NCI-H1092 (cell line): ENCODE data around the gene TSKS.

Experiments
- DNase-seq: peaks from one replicate; lab custom pipeline; 2025; lab: John Stamatoyannopoulos, UW

The TSKS gene

GRCh38 chr19:49792829-49793560 is 29.9 kb upstream of the TSKS start:
- DNase-seq: no peak

- no peak for DNase-seq
Observed at GRCh38 chr19:49791776-49792445, 28.8 kb upstream of the TSKS start.

DNA sequence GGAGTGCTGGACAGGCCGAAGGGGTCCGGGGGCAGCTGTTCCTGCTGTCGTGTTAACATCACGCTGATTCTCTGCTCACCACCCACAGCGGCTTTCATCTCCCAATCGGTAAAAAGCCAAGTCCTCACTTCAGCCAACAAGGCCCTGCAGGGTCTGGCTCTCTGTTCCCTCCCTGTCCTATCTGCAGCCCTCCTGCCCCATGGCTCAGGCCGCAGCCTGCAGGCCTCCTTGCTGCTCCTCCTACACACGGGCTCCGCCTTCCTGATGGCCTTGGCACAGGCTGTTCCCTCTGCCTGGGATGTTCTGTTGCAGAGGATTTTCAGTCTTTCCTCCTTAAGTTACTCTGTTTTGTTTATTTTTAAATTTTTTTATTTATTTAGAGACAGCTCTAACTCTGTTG is 27.8 kb upstream of the TSKS start:
- no peak for DNase-seq

- no peak for DNase-seq
Observed at GRCh38 chr19:49788857-49789256, 25.8 kb upstream of the TSKS start.

GRCh38 chr19:49787746-49788145 is 24.6 kb upstream of the TSKS start:
- DNase-seq: no peak

GRCh38 chr19:49786376-49786820 is 23.3 kb upstream of the TSKS start:
- no peak for DNase-seq

DNA sequence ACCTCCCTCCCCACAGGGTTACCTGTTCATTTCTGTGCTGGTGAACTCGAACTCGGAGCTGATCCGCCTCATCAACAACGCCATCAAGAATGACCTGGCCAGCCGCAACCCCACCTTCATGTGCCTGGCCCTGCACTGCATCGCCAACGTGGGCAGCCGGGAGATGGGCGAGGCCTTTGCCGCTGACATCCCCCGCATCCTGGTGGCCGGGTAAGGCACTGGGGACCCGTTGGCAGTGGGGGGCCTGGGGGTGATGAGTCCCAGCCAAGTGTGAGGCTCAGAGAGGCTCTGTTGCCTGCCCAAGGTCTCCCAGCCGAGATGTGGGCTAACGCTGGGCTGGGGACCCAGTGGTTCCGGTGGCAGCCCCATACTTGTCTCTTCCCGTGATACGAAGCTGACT is 19.4 kb upstream of the TSKS start:
- DNase-seq: no peak

GRCh38 chr19:49781394-49781793 is 18.3 kb upstream of the TSKS start:
- DNase-seq: no peak

GRCh38 chr19:49780861-49781260 is 17.8 kb upstream of the TSKS start:
- no peak for DNase-seq

DNA sequence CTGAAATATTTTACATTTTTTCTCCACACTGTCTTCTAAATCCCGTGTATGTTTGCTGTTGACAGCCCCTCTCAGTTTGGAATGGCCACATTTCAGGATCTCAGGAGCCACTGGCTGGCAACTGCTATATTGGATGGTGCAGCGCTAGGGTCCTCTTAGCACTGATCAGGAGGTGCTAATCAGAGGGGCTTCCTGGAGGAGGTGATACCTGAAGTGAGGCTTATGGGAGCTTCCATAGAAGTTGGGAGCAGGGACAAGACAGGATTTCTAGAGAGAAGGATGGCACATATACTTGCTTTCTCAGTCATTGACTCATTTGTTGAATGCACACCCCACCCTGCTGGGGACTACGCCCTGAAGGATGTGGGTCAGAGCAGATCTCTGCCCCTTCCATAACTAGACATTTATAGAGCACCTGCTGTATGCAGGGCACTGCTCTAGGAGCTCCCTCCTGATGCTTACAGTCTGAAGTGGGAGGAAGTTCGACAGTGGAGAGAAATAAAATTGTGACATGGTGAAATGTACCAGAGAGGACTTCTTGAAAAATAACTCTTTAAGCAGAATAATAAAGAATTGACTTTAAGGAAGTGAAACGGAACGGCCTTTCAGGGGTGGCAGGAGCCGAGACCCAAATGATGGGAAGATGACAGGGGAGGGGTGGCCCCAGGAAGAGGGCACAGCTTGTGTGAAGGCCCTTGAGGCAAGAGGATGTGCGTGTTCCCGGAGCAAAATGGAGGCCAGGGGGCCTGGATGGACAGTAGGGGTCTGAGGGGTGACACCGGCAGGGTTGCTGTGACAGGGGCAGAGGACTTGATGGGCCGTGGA is 16.8 kb upstream of the TSKS start:
- DNase-seq: no peak

- DNase-seq: no peak
Observed at GRCh38 chr19:49776371-49776764, 13.3 kb upstream of the TSKS start.

DNA sequence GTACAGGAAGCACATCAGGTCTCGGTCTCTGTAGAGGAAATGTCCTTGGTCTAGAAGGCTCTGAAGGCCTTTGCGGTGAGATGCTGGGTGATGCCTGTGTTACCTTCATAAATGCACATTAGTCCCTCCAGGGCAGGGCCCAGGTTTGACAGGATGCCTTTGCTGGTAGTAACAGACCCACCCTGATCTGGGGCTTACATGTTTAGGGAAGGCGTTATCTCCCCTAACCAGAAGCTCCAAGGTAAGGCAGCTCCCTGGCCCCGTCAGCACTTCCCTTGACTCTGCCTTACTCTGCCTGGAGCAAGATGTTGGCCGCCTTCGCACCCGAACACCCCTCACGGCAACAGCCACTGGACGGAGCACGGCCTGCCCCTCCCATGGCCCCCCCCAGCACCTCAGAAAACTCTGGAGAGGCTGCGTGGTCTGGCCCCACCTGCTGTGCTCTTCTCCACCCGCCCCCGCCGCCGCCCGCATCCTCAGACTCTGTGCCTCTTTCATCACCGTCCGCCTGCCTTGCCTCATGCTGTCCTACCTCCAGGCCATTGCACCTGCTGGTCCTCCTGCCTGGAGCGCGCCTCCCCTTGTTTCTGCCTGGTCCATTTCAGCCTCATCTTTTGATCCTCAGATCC is 12.8 kb upstream of the TSKS start:
- no peak for DNase-seq

DNA sequence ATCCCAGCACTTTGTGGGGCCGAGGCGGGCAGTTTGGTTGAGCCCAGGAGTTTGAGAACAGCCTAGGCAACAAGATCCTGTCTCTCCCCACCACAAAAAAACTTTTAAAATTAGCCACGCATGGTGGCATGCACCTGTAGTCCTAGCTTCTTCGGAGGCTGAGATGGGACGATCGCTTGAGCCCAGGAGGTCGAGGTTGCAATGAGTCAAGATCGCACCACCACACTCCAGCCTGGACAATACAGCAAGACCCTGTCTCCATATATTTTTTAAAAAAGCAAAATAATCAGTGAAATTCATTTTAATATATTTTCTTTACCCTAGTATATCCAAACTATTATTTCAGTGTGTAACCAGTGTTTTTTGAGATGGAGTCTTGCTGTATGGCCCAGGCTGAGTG is 11.9 kb upstream of the TSKS start:
- no peak for DNase-seq

- DNase-seq: no peak
Observed at GRCh38 chr19:49773663-49774350, 10.7 kb upstream of the TSKS start.

DNA sequence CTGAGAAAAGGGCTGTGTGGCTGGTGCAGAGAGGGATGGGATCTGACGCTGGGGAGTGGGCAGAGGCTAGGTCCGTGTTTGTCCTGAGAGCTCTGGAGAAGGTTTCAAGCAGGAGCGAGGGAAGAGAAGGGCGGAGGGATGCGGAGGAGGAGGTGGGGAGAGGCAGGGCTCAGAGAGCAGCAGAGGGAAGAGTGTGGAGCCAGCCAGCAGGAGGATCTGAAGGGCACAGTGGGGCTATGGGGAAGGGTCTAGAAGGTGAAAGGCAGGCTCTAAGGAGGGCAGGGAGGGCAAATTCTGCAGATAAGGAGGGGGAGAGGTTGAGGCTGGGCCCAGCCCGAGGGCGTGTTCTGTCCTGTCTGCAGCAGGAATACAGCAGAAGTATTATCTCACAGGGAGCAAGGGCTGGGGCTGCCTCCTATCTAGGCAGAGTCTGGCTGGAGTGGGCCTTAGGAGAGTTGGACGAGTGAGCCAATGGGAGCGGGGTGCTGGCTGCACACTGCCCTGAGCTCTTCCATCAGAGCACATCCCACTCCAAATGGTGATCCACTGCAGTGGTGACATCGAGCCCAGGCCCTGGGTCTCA is 9.8 kb upstream of the TSKS start:
- no peak for DNase-seq

DNA sequence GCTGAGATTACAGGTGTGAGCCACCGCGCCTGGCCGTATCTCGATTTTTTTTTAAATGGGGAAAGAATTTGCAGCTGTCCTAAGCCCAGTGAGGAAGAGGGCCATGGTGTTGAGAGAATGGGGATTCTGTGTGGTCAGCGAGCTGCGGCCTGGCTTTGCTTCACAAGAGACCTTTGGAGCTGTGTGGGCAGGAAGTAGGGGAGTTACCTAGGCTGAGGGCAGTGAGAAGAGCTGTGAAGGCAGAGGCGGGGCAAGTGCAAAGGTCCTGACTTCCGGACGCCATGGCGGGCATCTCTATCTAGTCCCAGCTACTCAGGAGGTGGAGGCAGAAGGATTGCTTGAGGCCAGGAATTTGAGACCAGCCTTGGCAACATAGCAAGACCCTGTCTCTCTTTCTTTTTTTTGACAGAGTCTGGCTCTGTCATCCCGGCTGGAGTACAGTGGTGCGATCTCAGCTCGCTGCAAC is 8.6 kb upstream of the TSKS start:
- DNase-seq: no peak

DNA sequence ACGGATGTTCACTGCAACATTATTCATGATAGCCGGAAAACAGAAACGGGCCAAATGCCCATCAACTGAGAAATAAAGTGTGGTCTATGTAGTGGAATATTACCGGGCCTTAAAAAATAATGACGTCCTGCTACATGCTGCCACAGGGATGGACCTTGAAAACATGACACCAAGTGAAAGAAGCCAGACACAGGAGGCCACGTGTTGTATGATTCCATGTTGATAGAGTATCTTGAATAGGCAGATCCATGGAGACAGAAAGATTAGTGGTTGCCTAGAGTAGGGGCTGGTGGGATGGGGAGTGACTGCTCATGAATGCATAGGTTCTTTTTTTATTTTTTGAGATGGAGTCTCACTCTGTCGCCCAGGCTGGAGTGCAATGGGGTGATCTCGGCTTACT is 7.4 kb upstream of the TSKS start:
- DNase-seq: no peak

DNA sequence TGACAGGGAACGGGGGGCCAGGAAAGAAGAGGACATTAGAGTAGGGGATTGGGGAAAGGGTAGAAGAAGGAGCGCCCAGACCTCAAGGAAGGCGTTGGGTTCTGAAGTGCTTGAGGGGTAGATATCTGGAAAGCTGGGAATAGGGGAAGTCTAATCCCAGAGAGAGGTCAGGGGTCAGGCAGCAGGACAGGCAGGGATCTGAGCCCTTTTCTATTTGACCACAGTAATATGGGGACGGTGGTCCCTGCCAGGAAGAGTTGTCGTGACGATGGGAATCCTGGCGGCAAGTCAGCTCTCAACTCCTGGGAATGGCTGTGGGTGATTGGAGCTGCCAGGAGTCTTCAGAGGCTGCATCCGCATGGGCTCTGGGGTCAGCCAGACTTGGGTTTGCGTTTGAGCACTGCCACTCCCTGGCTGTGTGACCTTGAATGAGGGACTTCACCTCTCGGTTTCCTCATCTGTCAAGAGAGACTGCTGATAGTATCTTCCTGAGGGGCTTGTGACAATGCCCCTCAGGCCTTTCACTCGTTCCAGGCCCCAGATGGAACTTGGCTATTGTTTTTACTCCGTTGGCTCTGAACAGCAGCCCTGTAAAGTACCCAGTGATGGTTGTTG is 5.0 kb upstream of the TSKS start:
- DNase-seq: no peak

- DNase-seq: no peak
Observed at GRCh38 chr19:49767381-49767780, 4.3 kb upstream of the TSKS start.

GRCh38 chr19:49766930-49767299 is 3.8 kb upstream of the TSKS start, which contains the start of gene AP2A1:
TSS of gene AP2A1 (plus strand) at chr19:49767001. CDS start at chr19:49767134, 133 bp downstream.
- DNase-seq: no peak
